HG03354 (cell line): Measurements from ENCODE around the gene PCNX1.
"Not testable (repeated sequence)": the region's sequence is repeated elsewhere in the genome, so short reads cannot be mapped to it uniquely, and the experiment has no call there.

Source experiments
- ATAC-seq: cut with Tn5 transposase; IDR thresholded peaks from one replicate; pipeline ENCODE4 v1.9.1; 2021; ENCODE audit warnings: mild to moderate bottlenecking; ENCODE audit not compliant: unreplicated experiment, poor library complexity, severe bottlenecking

Gene PCNX1

DNA sequence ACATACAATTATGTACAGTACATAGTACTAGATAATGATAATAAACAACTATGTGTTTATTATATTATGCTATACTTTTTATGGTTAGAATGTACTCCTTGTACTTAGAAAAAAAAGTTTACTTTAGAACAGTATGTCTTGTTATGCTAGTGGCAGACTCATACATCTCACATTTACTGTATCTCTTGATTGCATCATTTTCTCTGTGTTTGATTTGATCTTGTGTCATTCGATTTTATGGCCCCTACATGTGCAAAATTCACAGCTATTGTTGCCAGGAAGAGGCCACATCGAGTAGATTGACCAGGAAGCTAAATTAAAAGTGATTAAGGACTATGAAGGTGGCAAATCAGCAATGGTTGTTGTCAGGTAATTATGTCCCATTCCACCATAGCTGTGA lies 153.0 kb downstream of the PCNX1 start:
- no peak for ATAC-seq

DNA sequence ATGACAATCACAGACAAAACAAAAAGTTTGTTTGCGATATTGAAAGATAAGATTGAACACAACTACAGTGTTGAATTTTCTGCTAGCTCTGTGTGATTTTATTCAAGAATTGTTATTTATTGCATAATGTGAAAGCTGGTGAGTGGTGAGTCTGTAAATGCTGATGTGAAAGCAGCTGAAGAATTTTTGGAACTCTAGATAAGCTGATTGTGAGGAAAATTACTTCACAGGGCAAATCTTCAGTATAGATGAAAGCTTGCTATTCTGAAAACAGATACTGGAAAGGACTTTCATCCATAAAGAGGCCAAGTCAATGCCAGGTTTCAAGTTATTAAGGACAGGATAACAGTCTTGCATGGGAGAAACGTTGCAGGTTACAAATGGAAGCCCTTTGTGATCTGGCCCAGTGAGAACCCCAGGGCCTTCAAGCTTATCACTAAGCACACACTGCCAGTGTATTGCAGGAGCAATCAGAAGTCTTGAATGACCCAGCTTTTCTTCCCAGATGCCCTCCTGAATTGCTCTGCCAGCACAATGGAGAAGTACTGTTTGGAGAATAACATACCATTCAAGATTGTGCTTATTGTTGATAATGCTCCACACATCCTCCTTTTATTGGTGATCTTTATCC lies 153.7 kb downstream of the PCNX1 start:
- ATAC-seq = no peak

DNA sequence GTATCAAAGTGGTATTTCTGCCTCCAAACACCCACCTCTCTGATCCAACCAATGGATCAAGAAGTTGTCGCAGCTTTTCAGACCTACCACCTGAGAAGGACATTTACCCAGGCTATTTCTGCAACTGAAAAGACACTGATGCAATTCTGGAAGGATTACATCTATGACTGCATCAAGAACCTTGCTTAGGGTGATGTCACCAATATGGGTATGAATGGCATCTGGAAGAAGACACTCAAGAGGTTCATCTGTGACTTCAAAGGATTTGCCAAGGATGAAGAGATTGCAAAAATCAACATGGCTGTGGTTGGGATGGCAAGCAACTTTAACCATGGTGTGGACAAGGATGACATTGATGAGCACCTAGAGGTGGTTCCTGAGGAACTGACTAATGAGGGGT lies 154.2 kb downstream of the PCNX1 start:
- ATAC-seq = no peak

DNA sequence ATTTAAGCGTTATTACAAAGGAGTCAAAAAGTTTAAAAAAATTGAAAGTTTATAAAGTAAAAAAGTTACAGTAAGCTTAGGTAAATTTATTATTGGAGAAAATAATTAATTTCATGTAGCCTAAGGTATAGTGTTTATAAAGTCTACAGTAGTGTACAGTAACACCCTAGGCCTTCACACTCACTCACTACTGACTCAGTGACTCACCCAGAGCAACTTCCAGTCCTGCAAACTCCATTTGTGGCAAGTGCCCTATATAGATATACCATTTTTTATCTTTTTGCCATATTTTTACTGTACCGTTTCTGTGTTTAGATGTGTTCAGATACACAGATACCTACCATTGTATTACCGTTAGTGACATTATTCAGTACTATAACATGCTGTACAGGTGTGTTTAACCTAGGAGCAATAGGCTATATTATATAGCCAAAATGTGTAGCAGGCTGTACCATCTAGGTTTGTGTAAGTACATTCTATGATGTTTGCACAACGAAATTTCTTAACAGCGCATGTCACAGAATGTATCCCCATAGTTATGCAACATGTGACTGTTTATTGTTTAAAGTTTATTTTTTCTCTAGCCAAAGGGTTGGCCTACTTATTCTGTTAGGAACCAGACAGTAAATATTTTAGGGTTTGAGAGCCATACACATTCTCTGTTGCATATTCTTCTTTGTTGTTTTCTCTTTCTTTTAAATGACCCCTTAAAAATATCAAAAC lies 155.5 kb downstream of the PCNX1 start:
- ATAC-seq = no peak

DNA sequence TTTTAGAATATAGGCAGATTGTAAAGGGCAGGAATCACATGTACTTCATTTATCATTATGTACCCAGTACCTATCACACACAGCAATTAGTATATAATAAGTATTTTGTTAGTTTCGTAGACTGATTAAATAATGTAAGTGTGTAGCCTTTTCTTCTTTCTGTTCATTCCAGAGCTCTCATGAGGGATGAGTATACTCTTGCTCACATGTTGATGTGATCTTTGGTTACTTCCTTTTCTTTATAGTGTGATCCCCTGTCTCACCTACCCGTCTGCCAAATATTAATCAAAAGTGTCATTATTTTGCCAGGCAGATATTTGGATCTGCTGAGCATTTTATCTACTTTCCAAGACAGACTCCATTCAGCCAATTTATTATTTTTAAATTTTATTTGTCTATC lies 156.1 kb downstream of the PCNX1 start:
- no peak for ATAC-seq

DNA sequence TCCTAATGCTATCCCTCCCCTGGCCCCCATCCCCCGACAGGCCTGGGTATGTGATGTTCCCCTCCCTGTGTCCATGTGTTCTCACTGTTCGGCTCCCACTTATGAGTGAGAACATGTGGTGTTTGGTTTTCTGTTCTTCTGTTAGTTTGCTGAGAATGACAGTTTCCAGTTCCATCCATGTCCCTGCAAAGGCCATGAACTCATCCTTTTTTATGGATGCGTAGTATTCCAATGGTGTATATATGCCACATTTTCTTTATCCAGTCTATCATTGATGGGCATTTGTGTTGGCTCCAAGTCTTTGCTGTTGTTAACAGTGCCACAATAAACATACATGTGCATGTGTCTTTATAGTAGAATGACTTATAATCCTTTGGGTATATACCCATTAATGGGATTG lies 157.5 kb downstream of the PCNX1 start:
- not testable (repeated sequence) for ATAC-seq

DNA sequence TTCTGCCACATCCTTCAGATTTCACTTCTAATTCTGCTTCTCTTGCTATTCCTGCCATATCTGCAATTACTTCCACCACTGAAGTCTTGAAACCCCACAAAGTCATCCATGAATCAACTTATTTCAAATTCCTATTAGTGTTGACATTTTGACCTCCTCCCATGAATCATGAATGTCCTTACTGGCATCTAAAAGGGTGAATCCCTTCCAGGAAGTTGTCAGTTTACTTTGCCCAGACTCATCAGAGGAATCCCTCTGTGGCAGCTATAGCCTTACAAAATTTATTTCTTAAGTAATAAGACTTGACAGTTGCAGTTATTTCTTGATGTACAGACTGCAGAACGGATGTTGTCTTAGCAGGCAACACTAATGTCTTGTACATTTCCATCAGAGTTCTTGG lies 162.9 kb downstream of the PCNX1 start:
- no peak for ATAC-seq

DNA sequence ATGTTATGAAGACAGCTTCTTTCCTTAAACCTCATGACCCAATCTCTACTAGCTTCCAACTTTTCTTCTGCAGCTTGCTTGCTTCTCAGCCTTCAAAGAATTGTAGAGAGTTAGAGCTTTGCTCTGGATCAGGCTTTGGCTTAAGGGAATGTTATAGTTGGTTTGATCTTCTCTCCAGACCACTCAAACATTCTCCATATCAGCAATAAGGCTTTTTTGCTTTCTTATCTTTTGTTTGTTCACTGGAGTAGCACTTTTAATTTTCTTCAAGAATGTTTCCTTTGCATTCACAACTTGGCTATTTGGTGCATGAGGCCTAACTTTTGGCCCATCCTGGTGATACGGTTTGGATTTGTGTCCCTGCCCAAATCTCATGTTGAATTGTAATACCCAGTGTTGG lies 163.8 kb downstream of the PCNX1 start:
- no peak for ATAC-seq

DNA sequence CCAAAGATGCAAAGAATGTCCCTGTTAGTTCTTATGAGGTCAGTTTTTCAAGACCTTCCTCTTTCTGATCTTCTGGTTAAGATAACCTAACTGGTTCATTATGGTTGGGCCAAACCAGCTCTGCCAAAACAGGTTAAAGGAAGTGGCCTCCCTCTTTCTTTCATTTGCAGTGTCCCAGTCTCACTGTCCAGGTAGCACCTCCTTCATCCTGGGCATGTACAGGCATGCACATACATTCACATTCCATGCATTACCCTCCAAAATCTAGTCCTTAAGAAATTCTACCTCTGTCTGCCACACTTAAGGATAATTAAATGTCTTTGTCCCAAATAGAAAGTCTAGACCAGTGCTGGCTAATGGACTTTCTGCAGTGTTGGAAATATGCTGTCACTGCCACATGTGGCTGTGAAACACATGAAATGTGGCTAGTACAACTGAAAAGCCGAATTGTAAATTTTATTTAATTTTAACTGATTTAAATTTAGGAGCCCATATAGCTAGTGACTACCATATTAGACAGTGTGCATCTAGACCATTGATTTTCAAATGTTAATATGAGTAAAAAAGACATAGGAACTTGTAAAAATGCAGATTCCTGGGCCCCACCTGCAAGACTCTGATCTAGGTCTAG lies 169.3 kb downstream of the PCNX1 start:
- no peak for ATAC-seq

DNA sequence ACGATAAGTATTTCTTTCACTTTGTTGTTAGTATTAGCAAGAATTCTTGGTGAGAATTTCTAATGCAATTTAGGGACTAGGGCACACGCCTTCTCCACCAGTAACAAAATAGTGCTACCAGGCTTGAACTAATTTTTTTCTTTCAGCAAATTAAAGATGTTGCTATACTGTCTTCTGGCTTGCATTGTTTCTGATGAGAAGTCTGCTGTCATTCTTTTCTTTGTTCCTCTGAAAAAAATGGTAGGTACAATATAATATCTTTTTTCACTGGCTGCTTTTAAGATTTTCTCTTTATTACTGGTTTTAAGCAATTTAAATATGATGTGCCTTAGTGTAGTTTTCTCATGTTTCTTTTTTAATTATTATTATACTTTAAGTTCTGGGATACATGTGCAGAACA lies 171.2 kb downstream of the PCNX1 start:
- no peak for ATAC-seq

DNA sequence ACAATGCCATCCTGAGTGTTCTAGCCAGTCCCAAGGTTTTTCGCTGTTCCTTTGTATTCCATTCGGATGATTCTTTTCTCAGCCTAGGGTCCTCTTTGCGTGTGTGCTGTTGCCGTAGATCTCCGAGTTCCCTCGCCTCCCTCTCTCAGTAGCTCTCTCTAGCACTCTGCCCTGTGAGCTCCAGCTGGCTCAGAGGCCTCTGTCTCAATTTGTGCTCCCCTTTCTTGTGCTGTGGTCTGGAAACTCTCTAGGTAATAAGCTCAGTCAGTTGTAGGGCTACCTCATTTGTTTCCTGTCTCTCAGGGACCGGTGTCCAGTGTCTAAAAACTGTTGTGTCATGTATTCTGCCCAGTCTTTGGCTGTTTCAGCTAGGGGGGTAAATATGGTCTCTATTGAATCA lies 179.3 kb downstream of the PCNX1 start:
- no peak for ATAC-seq

DNA sequence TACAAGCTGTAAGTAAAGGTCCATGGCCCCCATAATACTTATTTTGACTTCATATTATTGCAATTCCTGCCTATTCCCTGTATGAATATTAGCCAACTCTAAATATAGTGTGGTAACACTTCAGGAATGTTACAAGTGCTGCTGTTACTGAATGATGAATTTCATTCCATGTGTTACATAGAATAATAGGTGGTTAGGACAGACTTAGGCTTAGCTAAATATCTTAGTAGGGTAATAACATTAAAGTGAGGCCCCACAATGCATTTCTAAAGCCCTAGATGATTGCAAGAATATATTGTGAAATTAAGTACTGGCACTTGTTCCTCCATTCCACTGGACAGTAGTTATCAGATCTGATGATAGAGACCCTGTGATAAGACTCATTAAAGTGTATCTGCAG lies 182.7 kb downstream of the PCNX1 start:
- no peak for ATAC-seq

DNA sequence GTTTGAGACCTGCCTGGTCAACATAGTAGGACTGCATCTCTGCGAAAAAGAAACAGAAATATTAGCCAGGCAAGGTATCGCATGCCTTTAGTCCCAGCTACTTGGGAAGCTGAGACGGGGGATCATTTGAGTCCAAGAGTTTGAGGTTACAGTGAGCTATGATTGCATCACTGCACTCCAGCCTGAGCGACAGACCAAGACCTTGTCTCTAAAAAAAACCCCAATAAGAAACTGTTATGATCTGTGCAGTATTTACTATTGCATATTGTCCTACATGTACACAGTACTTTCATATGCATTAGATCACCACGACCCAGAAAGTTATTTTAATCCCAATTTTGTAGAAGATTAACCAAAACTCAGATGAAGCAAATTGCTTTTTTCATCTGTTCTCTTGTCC lies 187.5 kb downstream of the PCNX1 start:
- ATAC-seq = peak; percentile 61

DNA sequence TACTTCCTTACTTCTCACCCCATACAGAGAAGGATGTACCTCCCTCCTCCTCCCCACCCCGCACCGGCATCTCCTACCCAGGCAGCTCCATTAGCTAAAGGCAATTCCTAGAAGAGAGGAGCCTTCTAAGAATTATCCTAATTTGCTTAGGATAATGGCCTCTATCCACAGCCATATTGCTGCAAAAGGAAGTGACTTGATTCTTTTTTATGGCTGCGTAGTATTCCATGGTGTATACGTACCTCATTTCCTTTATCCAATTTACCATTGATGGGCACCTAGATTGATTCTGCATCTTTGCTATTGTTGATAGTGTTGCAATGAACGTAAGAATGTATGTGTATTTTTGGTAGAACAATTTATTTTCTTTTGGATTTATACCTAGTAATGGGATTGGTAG lies 189.7 kb downstream of the PCNX1 start:
- ATAC-seq = no peak

DNA sequence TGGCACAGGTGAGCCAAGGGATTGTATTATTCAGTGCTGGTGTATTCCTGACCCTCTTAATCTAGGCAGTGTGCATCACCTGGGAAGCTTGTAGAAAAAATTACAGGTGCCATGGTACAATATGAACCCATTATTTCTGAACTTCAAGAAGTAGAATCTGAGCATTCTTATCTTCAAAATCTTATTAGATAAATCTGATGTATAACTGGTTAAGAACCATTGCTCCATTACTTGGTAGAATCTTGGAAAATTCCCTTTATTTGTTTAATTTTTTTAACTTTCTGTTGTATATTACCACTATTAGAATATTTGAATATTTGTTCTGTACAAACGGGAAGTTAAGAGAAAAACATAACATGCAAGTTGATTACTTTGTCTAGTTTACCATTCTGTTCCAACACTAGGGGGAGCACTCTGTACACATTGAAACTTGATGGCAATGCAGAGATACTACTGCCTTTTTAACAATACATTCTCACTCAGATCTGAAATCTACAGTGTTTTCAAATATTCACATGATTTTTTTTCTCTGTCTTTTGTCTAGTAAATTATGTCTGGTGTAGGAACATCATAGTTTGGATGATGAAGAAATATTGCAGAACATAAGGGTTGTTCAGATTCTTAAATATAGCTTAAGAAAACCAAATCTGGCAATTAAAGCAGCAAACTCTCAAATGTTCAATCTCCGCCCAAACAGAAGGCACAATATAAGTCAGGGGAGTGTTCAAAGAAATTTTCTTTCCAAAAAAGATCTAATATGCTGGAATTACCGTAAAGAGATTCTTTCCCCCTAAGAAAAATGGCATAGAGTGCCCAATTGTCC lies 196.6 kb downstream of the PCNX1 start:
- peak; percentile 45 for ATAC-seq

DNA sequence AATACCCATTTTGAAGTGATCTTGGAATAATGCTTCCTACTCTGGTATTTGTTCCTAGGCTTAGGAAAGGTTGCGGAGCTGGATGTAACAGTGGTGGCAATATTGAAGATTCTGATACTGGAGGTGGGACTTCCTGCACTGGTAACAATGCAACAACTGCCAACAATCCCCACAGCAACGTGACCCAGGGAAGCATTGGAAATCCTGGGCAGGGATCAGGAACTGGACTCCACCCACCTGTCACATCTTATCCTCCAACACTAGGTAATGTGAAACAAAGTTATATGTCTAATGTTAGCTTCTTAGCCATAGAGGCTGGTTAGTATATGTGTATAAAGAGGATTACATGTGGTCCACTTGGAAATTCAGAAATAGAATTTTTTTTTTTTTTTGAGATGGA lies 197.9 kb downstream of the PCNX1 start:
- no peak for ATAC-seq

DNA sequence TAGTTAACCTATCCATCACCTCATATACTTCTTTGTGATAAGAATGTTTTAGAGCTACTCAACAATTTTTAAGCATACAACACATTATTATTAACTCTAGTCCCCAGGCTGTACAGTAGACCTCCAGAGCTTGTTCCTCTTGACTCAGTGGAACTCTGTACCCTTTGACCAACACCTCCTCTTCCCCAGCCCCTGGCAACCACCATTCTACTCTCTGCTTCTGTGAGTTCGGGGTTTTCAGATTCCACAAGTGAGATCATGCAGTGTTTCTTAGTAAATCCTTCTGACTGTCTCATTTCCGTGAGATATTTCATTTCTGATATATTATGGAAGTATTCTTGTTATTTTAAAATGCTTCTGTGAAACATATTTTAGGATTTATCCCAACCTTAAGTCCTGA lies 200.7 kb downstream of the PCNX1 start:
- ATAC-seq = no peak

DNA sequence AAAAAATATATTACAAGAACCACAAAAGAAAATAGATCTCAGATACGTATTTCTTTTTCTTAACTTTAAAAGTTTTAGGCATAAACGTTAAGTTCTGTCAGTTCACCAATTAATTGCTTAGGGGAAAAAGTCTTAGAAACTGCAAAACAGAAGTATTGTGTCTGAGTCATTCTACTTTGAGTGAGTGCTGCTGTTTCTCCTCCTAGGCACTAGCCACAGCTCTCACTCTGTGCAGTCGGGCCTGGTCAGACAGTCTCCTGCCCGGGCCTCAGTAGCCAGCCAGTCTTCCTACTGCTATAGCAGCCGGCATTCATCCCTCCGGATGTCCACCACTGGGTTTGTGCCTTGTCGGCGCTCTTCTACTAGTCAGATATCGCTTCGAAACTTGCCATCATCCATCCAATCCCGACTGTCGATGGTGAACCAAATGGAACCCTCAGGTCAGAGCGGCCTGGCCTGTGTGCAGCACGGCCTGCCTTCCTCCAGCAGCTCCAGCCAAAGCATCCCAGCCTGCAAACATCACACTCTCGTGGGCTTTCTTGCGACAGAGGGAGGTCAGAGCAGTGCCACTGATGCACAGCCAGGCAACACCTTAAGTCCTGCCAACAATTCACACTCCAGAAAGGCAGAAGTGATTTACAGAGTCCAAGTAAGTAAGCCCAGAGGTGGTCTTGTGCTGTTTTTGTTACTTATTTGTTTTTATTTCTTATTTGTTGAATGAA lies 201.3 kb downstream of the PCNX1 start:
- ATAC-seq = no peak

DNA sequence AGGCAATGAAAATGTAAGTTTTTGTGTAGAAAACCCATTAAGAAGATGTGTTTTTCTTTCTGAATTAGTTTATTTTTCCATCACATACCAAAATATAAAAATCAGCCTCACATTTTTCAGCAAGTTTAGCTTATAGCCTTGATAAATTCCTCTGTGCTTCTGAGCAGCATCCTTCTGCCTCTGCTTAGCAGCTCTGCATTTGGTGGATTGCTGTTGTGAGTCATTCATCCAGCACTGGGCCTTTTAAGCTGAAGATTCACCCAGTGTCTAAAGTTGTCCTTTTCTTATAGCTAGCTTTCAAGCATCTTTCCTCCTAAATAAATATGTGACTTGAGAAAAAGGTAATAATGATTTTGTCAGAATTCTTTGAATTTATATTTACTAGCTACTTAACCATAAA lies 206.1 kb downstream of the PCNX1 start:
- no peak for ATAC-seq

DNA sequence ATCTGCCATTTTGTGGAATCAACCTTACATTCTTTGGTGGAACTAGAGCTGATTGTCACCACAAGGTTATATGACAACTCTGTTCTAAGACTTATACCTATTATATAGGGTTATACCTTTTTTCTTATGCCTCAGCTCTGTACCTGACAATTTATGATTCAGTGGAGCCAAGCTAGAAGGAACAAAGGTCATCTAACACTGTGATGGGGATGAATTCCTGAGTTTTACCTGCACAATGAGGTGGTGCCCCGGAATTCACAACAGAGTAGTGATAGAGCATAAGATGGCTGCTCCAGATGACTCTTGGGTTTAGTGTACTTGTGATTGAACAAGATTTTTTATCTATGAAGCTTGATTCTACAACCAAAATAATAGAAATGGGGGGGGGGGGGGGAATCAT lies 207.3 kb downstream of the PCNX1 start:
- no peak for ATAC-seq
